ENCODE results near the gene RGS21. TPM values are rescaled to one million over a fixed set of nuclear protein-coding genes. Genes with fewer than 3 reads are reported as not detected.

The RGS21 gene
- total and polyA plus RNA-seq, 2 of the 4 experiments (the other 2 are of a cell fraction): not detected

GRCh38 chr1:192327997-192328396 lies 11.2 kb downstream of the RGS21 start:
- dilution Hi-C loops (cut with HindIII; ENCODE audit: low sequenced_read_pairs, unreplicated experiment): no loop called here
- Histone ChIP-seq H3K36me3 (ENCODE audit: control insufficient read depth, insufficient read depth, low read length) (no peaks in the 10 kb centered on the region), H3K9me1 (ENCODE audit: insufficient read depth, low read length) (no peaks in the 10 kb centered on the region), H2AFZ (replicated peaks; ENCODE audit: low read length, poor library complexity) (no peak overlapping the region), H3K18ac (ENCODE audit: low read depth, low read length) (no peak overlapping the region), H2AK5ac (ENCODE audit: low read depth, low read length) (no peak overlapping the region), H3K23ac (ENCODE audit: low read depth, low read length) (no peak overlapping the region), H4K8ac (ENCODE audit: low read depth in 2 of 2, low read length in 2 of 2) (no peak overlapping the region), H4K91ac (ENCODE audit: insufficient read depth, low read depth, low read length) (no peak overlapping the region), H3K27ac (ENCODE audit: insufficient read depth, low read length) (no peak overlapping the region), H2BK5ac (ENCODE audit: low read depth, low read length, poor library complexity, severe bottlenecking) (no peak overlapping the region), H2AK9ac (replicated peaks; ENCODE audit: low read depth, low read length, poor library complexity) (no peak overlapping the region), H4K5ac (ENCODE audit: low read depth, low read length) (no peak overlapping the region), H3K9ac (ENCODE audit: low read depth, low read length) (no peak overlapping the region), H3K9me3 (ENCODE audit: control insufficient read depth, insufficient read depth, low read length) (no peaks in the 10 kb centered on the region), H3K79me1 (ENCODE audit: low read depth in 1 of 2, low read length in 2 of 2) (no peaks in the 10 kb centered on the region), H3K4me2 (ENCODE audit: low read depth, low read length) (no peak overlapping the region), H2BK120ac (ENCODE audit: low read depth, low read length) (no peak overlapping the region), H3K4ac (ENCODE audit: low read depth, low read length) (no peak overlapping the region), H3K4me3 (ENCODE audit: insufficient read depth, low read depth, low read length) (no peak overlapping the region), H4K20me1 (ENCODE audit: insufficient read depth, low read length) (no peaks in the 10 kb centered on the region), H3K56ac (ENCODE audit: extremely low read depth, insufficient read depth, low read length) (no peak overlapping the region), H2BK15ac (ENCODE audit: low read depth, low read length) (no peak overlapping the region), H3K14ac (replicated peaks; ENCODE audit: low read depth, low read length) (no peak overlapping the region), H3K27me3 (ENCODE audit: control insufficient read depth, insufficient read depth, low read length) (no peaks in the 10 kb centered on the region), H2BK20ac (ENCODE audit: low read depth, low read length) (no peak overlapping the region), H3K4me1 (ENCODE audit: control insufficient read depth, insufficient read depth, low read length) (no peaks in the 10 kb centered on the region)
- WGBS, 2 experiments (ENCODE audit: extremely low coverage in 2 of 2, insufficient read length in 1 of 2): no CpG with 5 or more reads among the region's 6 CpGs
- DNase-seq (no peak), ATAC-seq (ENCODE audit: low read depth) (no peak)
- intact Hi-C loops (cut with micrococcal nuclease): no loop called here
- no peak for TF ChIP-seq RFX5 (IDR thresholded peaks at IDR 0.05; ENCODE audit: low read depth, low read length)
- no peak for TF ChIP-seq CEBPB (IDR thresholded peaks at IDR 0.05; ENCODE audit: low read depth, low read length)
- no peak for TF ChIP-seq POLR2A (IDR thresholded peaks at IDR 0.05; ENCODE audit: low read depth, low read length)
- no peak for TF ChIP-seq ELK1 (IDR thresholded peaks at IDR 0.05; ENCODE audit: borderline replicate concordance, low read depth, low read length)
- no peak for TF ChIP-seq RCOR1 (IDR thresholded peaks at IDR 0.05; ENCODE audit: insufficient replicate concordance, low read length)
- no peak for TF ChIP-seq USF2 (IDR thresholded peaks at IDR 0.05; ENCODE audit: low read depth, low read length)
- no peak for TF ChIP-seq MAZ (IDR thresholded peaks at IDR 0.05; ENCODE audit: borderline replicate concordance, low read depth, low read length)
- no peak for TF ChIP-seq BHLHE40 (IDR thresholded peaks at IDR 0.05; ENCODE audit: low read depth, low read length)
- no peak for TF ChIP-seq RAD21 (IDR thresholded peaks at IDR 0.05; ENCODE audit: low read length)
- TF ChIP-seq FOS (IDR thresholded peaks at IDR 0.05; ENCODE audit: low read depth, low read length): no peak
- TF ChIP-seq NFE2L2 (IDR thresholded peaks at IDR 0.05; ENCODE audit: low read depth, low read length): no peak
- TF ChIP-seq CTCF (conservative IDR thresholded peaks at IDR 0.05; ENCODE audit: low read depth, low read length): no peak
- no TSS peak for BruUV-seq (replicated peaks)
- in situ Hi-C loops (cut with MboI; ENCODE audit: low sequenced_read_pairs): loop anchor here (10.0 kb wide), 1 partner anchor 117 kb away; no protein-coding TSS in a partner anchor
- ChIA-PET POLR2A (ENCODE audit: unreplicated experiment) (no interaction called here), CTCF (interaction anchor here (1.0 kb wide), 1 partner anchor 219 kb away, joined by 3 read pairs; no protein-coding TSS in a partner anchor)

Data from IMR-90 (cell line).